Activated CD4-positive, alpha-beta T cell treated with anti-CD3 and anti-CD28 coated beads, Interleukin-2, amount 10 ng/mL, durations not matched to agents 24 days and 14 days (primary cell): Measurements from ENCODE around the gene KMT2E. TPM values are rescaled to one million over a fixed set of nuclear protein-coding genes. Genes with fewer than 3 reads are reported as not detected.

Experiments used
- DNase-seq: peaks from one replicate; pipeline ENCODE4 v3.0.0; 2022
- H3K27ac Mint-ChIP-seq: one replicate; pipeline ENCODE4 v1.8.0; 2022; ENCODE audit warnings: mild to moderate bottlenecking, mixed read lengths
- H3K27me3 Mint-ChIP-seq: one replicate; pipeline ENCODE4 v1.8.0; 2022; ENCODE audit warnings: mixed read lengths
- H3K36me3 Mint-ChIP-seq: one replicate; pipeline ENCODE4 v1.8.0; 2022; ENCODE audit warnings: low read depth, mild to moderate bottlenecking, mixed read lengths
- H3K4me1 Mint-ChIP-seq: one replicate; pipeline ENCODE4 v1.8.0; 2021; ENCODE audit warnings: mixed read lengths
- H3K4me3 Mint-ChIP-seq: one replicate; pipeline ENCODE4 v1.8.0; 2022; ENCODE audit warnings: mild to moderate bottlenecking, moderate library complexity, mixed read lengths
- H3K9me3 Mint-ChIP-seq: one replicate; pipeline ENCODE4 v1.8.0; 2021; ENCODE audit warnings: mixed read lengths
- intact Hi-C: fragments of 100-400 bp; cut with micrococcal nuclease; formaldehyde crosslinking; loops from one replicate; pipeline ENCODE4 v1.15.1; 2023
- total RNA-seq: library from RNA; stranded (reverse); gene quantifications from 2 replicates; pipeline ENCODE4 v1.2.3, GENCODE V29; 2022

The KMT2E gene
- total RNA-seq, 1 donor from 2014 or later: 106 TPM

GRCh38 chr7:105009667-105010503 is 4.1 kb upstream of the KMT2E start:
- peaks cover 47% of the 10 kb centered on the region for H3K4me1 Mint-ChIP-seq
- intact Hi-C loops: loop anchor here (5.0 to 10.0 kb wide), 3 partner anchors 285 to 1665 kb away; partner anchors contain the start of genes DNAJC2, PSMC2 and RINT1
- H3K27me3 Mint-ChIP-seq: peaks cover 2% of the 10 kb centered on the region
- H3K4me3 Mint-ChIP-seq: peak overlapping the region; percentile 99
- no peaks in the 10 kb centered on the region for H3K9me3 Mint-ChIP-seq
- DNase-seq: peak; percentile 60
- H3K27ac Mint-ChIP-seq: peak overlapping the region; percentile 100
- peaks cover 66% of the 10 kb centered on the region for H3K36me3 Mint-ChIP-seq

- DNase-seq: peak; percentile 61
- Mint-ChIP-seq H3K9me3 (no peaks in the 10 kb centered on the region), H3K4me1 (peaks cover 43% of the 10 kb centered on the region), H3K27me3 (peaks cover 2% of the 10 kb centered on the region), H3K36me3 (peaks cover 68% of the 10 kb centered on the region), H3K27ac (peak overlapping the region; percentile 100), H3K4me3 (peak overlapping the region; percentile 99)
- intact Hi-C loops: loop anchor here (5.0 to 10.0 kb wide), 3 partner anchors 284 to 1666 kb away; partner anchors contain the start of genes DNAJC2, PSMC2 and RINT1
Observed at GRCh38 chr7:105010504-105011130, 3.4 kb upstream of the KMT2E start.

GRCh38 chr7:105011141-105011830 is 2.7 kb upstream of the KMT2E start:
- H3K4me1 Mint-ChIP-seq: peaks cover 41% of the 10 kb centered on the region
- no peaks in the 10 kb centered on the region for H3K9me3 Mint-ChIP-seq
- intact Hi-C loops: loop anchor here (5.0 to 10.0 kb wide), 3 partner anchors 284 to 1666 kb away; partner anchors contain the start of genes DNAJC2, PSMC2 and RINT1
- H3K27ac Mint-ChIP-seq: peak overlapping the region; percentile 100
- H3K27me3 Mint-ChIP-seq: peaks cover 2% of the 10 kb centered on the region
- H3K4me3 Mint-ChIP-seq: peak overlapping the region; percentile 99
- H3K36me3 Mint-ChIP-seq: peaks cover 70% of the 10 kb centered on the region
- peak; percentile 72 for DNase-seq

- H3K36me3 Mint-ChIP-seq: peaks cover 72% of the 10 kb centered on the region
- intact Hi-C loops: loop anchor here (1.0 to 10.0 kb wide), 6 partner anchors 28 to 1667 kb away; partner anchors contain the start of genes DNAJC2, PSMC2 and RINT1
- H3K27ac Mint-ChIP-seq: peak overlapping the region; percentile 100
- peaks cover 41% of the 10 kb centered on the region for H3K4me1 Mint-ChIP-seq
- peaks cover 2% of the 10 kb centered on the region for H3K27me3 Mint-ChIP-seq
- H3K4me3 Mint-ChIP-seq: peak overlapping the region; percentile 99
- no peaks in the 10 kb centered on the region for H3K9me3 Mint-ChIP-seq
- peak; percentile 81 for DNase-seq
Observed at GRCh38 chr7:105011831-105012502, 2.0 kb upstream of the KMT2E start.

GRCh38 chr7:105012503-105013220 is 1.3 kb upstream of the KMT2E start:
- peak overlapping the region; percentile 100 for H3K27ac Mint-ChIP-seq
- H3K4me3 Mint-ChIP-seq: peak overlapping the region; percentile 99
- H3K36me3 Mint-ChIP-seq: peaks cover 78% of the 10 kb centered on the region
- no peaks in the 10 kb centered on the region for H3K9me3 Mint-ChIP-seq
- DNase-seq: peak; percentile 100
- intact Hi-C loops: loop anchor here (1.0 to 10.0 kb wide), 6 partner anchors 28 to 1668 kb away; partner anchors contain the start of genes DNAJC2, PSMC2 and RINT1
- H3K4me1 Mint-ChIP-seq: peaks cover 44% of the 10 kb centered on the region
- peaks cover 2% of the 10 kb centered on the region for H3K27me3 Mint-ChIP-seq

GRCh38 chr7:105013221-105013815 is 687 bp upstream of the KMT2E start:
- peaks cover 2% of the 10 kb centered on the region for H3K27me3 Mint-ChIP-seq
- H3K9me3 Mint-ChIP-seq: no peaks in the 10 kb centered on the region
- H3K4me1 Mint-ChIP-seq: peaks cover 43% of the 10 kb centered on the region
- H3K27ac Mint-ChIP-seq: peak overlapping the region; percentile 100
- intact Hi-C loops: loop anchor here (5.0 to 10.0 kb wide), 3 partner anchors 281 to 1669 kb away; partner anchors contain the start of genes DNAJC2, PSMC2 and RINT1
- peak; percentile 98 for DNase-seq
- peaks cover 75% of the 10 kb centered on the region for H3K36me3 Mint-ChIP-seq
- H3K4me3 Mint-ChIP-seq: peak overlapping the region; percentile 99

- peak; percentile 89 for DNase-seq
- H3K9me3 Mint-ChIP-seq: no peaks in the 10 kb centered on the region
- intact Hi-C loops: loop anchor here (5.0 to 10.0 kb wide), 4 partner anchors 82 to 1670 kb away; partner anchors contain the start of genes DNAJC2, PSMC2 and RINT1
- peaks cover 35% of the 10 kb centered on the region for H3K4me1 Mint-ChIP-seq
- peaks cover 2% of the 10 kb centered on the region for H3K27me3 Mint-ChIP-seq
- H3K4me3 Mint-ChIP-seq: peak overlapping the region; percentile 99
- H3K27ac Mint-ChIP-seq: peak overlapping the region; percentile 100
- peaks cover 65% of the 10 kb centered on the region for H3K36me3 Mint-ChIP-seq
Observed at GRCh38 chr7:105014693-105015389, 836 bp downstream of the KMT2E start.

- Mint-ChIP-seq H3K27ac (peak overlapping the region; percentile 100), H3K27me3 (peaks cover 2% of the 10 kb centered on the region), H3K9me3 (no peaks in the 10 kb centered on the region), H3K4me1 (peaks cover 32% of the 10 kb centered on the region), H3K36me3 (peaks cover 62% of the 10 kb centered on the region), H3K4me3 (peak overlapping the region; percentile 99)
- intact Hi-C loops: loop anchor here (5.0 to 10.0 kb wide), 3 partner anchors 82 to 1671 kb away; partner anchors contain the start of genes DNAJC2 and PSMC2
- DNase-seq: peak; percentile 80
Observed at GRCh38 chr7:105015390-105015965, 1.5 kb downstream of the KMT2E start.

GRCh38 chr7:105016068-105016708 is 2.2 kb downstream of the KMT2E start:
- Mint-ChIP-seq H3K27me3 (peaks cover 2% of the 10 kb centered on the region), H3K4me1 (peaks cover 37% of the 10 kb centered on the region), H3K4me3 (peak overlapping the region; percentile 99), H3K27ac (peak overlapping the region; percentile 89), H3K36me3 (peaks cover 60% of the 10 kb centered on the region), H3K9me3 (no peaks in the 10 kb centered on the region)
- intact Hi-C loops: loop anchor here (5.0 to 10.0 kb wide), 3 partner anchors 81 to 1671 kb away; partner anchors contain the start of genes DNAJC2 and PSMC2
- peak; percentile 39 for DNase-seq

- peak; percentile 53 for DNase-seq
Observed at GRCh38 chr7:105016709-105017656, 3.0 kb downstream of the KMT2E start.

More at GRCh38 chr7:105016709-105017656, 3.0 kb downstream of the KMT2E start:
- peaks cover 41% of the 10 kb centered on the region for H3K4me1 Mint-ChIP-seq
- no peaks in the 10 kb centered on the region for H3K9me3 Mint-ChIP-seq
- peak overlapping the region; percentile 99 for H3K4me3 Mint-ChIP-seq
- intact Hi-C loops: loop anchor here (5.0 to 10.0 kb wide), 3 partner anchors 80 to 1672 kb away; partner anchors contain the start of genes DNAJC2 and PSMC2
- H3K36me3 Mint-ChIP-seq: peaks cover 59% of the 10 kb centered on the region
- peak overlapping the region; percentile 89 for H3K27ac Mint-ChIP-seq
- peaks cover 2% of the 10 kb centered on the region for H3K27me3 Mint-ChIP-seq
